RWPE2 (cell line): Measurements from ENCODE around the gene EXT2.

Source experiments
- ATAC-seq: fragments of 200-7000 bp; cut with Tn5 transposase; 3 replicates; pipeline ENCODE4 v1.9.1; 2021; ENCODE audit warnings: low read depth
- DNase-seq: peaks from one replicate; pipeline ENCODE4 v3.0.0-alpha.2; 2020; ENCODE audit warnings: low spot score
- H3K27ac ChIP-seq: fragments of 450-650 bp; 2 replicates; pipeline ENCODE4 v1.5.1; 2017; ENCODE audit warnings: mild to moderate bottlenecking; ENCODE audit not compliant: poor library complexity, severe bottlenecking
- H3K27me3 ChIP-seq: fragments of 250-450 bp; sonication (Bioruptor Pico); 2 replicates; pipeline ENCODE4 v1.5.1; 2021; ENCODE audit warnings: mild to moderate bottlenecking, moderate library complexity; ENCODE audit not compliant: insufficient read depth, poor library complexity, severe bottlenecking
- H3K36me3 ChIP-seq: fragments of 250-450 bp; sonication (Bioruptor Pico); 2 replicates; pipeline ENCODE4 v1.5.1; 2020; ENCODE audit warnings: low read depth, mild to moderate bottlenecking, moderate library complexity
- H3K4me1 ChIP-seq: fragments of 250-450 bp; sonication (Bioruptor Pico); 2 replicates; pipeline ENCODE4 v1.5.1; 2021; ENCODE audit warnings: mild to moderate bottlenecking, moderate library complexity; ENCODE audit not compliant: insufficient read depth, poor library complexity, severe bottlenecking
- H3K4me3 ChIP-seq: fragments of 250-450 bp; sonication (Bioruptor Pico); 2 replicates; pipeline ENCODE4 v1.5.1; 2021; ENCODE audit warnings: mild to moderate bottlenecking, moderate library complexity; ENCODE audit not compliant: severe bottlenecking
- H3K9me3 ChIP-seq: fragments of 250-450 bp; sonication (Bioruptor Pico); 2 replicates; pipeline ENCODE4 v1.5.1; 2021; ENCODE audit warnings: mild to moderate bottlenecking, moderate library complexity; ENCODE audit not compliant: severe bottlenecking
- TF ChIP-seq, protein P1 (sequence below): fragments of 450-650 bp; IDR thresholded peaks from one replicate; pipeline ENCODE4 v1.5.1; 2017; ENCODE audit warnings: mild to moderate bottlenecking, moderate library complexity; ENCODE audit not compliant: poor library complexity, severe bottlenecking

EXT2 gene

DNA sequence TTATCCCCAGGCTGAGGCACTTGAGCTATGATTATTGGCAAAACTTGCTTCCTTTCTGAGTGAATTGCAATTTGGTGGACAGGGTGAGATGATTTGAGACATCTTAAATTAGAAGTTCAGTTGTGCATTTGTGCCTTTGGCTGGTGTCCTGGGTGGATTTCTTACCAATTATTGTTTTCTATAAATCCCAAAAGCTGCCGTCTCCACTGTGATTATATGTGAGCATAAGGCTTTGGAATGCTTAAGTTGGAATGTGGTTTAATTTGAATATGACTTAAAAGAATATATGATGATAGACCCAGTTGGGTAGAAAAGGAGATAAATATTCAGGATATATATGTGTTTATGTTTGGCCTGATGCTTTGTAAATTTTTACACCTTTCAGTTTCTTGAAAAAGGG, 70.0 kb downstream of the EXT2 start:
- Histone ChIP-seq H3K4me1 (no peaks in the 10 kb centered on the region), H3K9me3 (no peaks in the 10 kb centered on the region), H3K4me3 (no peak overlapping the region), H3K36me3 (no peaks in the 10 kb centered on the region), H3K27ac (no peak overlapping the region), H3K27me3 (no peaks in the 10 kb centered on the region)
- ATAC-seq (no peak), DNase-seq (no peak)
- TF ChIP-seq, protein P1, sequence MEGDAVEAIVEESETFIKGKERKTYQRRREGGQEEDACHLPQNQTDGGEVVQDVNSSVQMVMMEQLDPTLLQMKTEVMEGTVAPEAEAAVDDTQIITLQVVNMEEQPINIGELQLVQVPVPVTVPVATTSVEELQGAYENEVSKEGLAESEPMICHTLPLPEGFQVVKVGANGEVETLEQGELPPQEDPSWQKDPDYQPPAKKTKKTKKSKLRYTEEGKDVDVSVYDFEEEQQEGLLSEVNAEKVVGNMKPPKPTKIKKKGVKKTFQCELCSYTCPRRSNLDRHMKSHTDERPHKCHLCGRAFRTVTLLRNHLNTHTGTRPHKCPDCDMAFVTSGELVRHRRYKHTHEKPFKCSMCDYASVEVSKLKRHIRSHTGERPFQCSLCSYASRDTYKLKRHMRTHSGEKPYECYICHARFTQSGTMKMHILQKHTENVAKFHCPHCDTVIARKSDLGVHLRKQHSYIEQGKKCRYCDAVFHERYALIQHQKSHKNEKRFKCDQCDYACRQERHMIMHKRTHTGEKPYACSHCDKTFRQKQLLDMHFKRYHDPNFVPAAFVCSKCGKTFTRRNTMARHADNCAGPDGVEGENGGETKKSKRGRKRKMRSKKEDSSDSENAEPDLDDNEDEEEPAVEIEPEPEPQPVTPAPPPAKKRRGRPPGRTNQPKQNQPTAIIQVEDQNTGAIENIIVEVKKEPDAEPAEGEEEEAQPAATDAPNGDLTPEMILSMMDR = no peak

DNA sequence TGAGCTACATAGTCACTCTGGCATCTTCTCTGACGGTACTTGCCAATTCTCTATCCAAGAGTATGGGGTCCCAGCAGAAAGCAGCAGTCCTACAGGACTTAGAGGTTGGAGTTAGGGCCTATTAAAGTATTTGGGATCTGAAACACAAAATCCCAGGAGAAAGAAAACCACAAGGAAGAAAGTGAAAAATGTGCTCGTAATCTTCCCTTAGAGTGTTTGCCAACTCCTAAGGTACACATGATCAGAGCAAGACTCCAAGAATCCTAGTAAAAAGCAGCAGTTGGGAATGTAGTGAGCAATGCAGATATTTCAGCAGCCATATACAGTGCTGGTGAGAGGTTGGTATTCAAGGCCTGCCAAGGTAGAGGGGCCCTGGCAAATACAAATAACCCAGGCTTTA, 71.6 kb downstream of the EXT2 start:
- no peak overlapping the region for H3K27ac ChIP-seq
- H3K9me3 ChIP-seq = no peaks in the 10 kb centered on the region
- no peaks in the 10 kb centered on the region for H3K27me3 ChIP-seq
- no peaks in the 10 kb centered on the region for H3K36me3 ChIP-seq
- TF ChIP-seq, protein P1 = no peak
- H3K4me1 ChIP-seq = no peaks in the 10 kb centered on the region
- no peak for ATAC-seq
- H3K4me3 ChIP-seq = no peak overlapping the region
- no peak for DNase-seq

DNA sequence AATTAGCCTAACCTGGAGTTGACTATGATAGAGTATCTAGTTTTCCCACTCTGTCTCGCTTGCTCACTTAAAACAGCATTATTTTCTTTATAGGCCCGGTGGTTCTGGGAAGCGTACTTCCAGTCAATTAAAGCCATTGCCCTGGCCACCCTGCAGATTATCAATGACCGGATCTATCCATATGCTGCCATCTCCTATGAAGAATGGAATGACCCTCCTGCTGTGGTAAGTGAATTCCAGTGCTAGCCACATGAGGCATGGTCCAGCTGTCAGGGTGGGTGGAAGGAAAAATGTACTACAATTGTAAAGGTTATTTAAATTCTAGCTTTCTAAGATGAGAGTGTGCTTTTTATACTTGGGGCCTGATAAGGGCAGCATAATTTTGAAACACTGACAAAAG, 76.0 kb downstream of the EXT2 start:
- Histone ChIP-seq H3K4me3 (no peak overlapping the region), H3K27me3 (no peaks in the 10 kb centered on the region), H3K9me3 (no peaks in the 10 kb centered on the region), H3K4me1 (no peaks in the 10 kb centered on the region), H3K36me3 (no peaks in the 10 kb centered on the region), H3K27ac (no peak overlapping the region)
- TF ChIP-seq, protein P1 = no peak
- no peak for DNase-seq
- no peak for ATAC-seq

DNA sequence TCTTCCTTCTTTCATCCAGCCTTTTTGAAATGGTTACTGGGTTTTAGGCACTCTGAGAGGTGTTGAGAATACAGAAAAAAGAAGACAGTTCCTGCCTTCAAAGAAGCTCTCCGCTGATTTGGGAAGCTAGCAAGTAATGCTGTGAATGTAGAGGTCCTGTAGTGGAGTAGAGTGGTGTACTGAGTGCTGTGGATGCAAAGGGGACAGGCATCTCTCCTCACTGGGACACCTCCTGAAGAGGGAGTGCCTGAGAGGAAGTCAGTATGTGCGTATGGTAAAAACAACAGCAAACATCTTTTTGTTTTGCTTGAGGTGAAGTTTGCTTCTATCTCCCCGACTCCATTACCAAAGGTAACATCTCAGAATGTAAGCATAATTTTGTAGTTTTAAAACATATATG, 77.5 kb downstream of the EXT2 start:
- Histone ChIP-seq H3K27me3 (no peaks in the 10 kb centered on the region), H3K4me3 (no peak overlapping the region), H3K36me3 (no peaks in the 10 kb centered on the region), H3K27ac (no peak overlapping the region), H3K9me3 (no peaks in the 10 kb centered on the region), H3K4me1 (no peaks in the 10 kb centered on the region)
- ATAC-seq (no peak), DNase-seq (no peak)
- TF ChIP-seq, protein P1 = no peak

DNA sequence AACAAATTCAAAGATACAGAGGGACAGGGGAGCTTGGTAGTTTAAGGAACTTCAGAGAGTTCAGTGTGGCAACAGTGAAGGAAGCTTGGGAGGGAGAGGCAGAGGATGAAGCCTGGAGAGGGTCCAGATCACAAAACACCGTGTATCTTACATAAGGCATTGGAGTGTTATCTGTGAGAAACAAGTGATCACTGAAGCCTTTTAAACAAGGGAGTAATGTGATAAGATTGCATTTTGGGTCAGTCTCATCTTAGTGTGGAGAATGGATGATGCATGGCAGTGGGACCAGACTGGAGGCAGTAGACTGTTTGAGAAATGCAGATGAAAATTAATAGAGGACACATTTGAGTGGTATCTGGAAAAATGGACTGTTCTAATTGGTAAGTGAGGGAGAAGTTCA, 79.4 kb downstream of the EXT2 start:
- H3K36me3 ChIP-seq = no peaks in the 10 kb centered on the region
- no peaks in the 10 kb centered on the region for H3K9me3 ChIP-seq
- DNase-seq (no peak), ATAC-seq (no peak)
- H3K4me3 ChIP-seq = no peak overlapping the region
- TF ChIP-seq, protein P1 = no peak
- H3K27ac ChIP-seq = no peak overlapping the region
- no peaks in the 10 kb centered on the region for H3K27me3 ChIP-seq
- H3K4me1 ChIP-seq = no peaks in the 10 kb centered on the region
